Stimulated activated naive CD4-positive, alpha-beta T cell treated with Interleukin-2 at 50 U/mL for 16 hours (primary cell): Measurements from ENCODE around the gene SEMA4G.

Experiments
- DNase-seq: peaks from one replicate; lab custom pipeline; 2025; lab: John Stamatoyannopoulos, UW

SEMA4G gene

DNA sequence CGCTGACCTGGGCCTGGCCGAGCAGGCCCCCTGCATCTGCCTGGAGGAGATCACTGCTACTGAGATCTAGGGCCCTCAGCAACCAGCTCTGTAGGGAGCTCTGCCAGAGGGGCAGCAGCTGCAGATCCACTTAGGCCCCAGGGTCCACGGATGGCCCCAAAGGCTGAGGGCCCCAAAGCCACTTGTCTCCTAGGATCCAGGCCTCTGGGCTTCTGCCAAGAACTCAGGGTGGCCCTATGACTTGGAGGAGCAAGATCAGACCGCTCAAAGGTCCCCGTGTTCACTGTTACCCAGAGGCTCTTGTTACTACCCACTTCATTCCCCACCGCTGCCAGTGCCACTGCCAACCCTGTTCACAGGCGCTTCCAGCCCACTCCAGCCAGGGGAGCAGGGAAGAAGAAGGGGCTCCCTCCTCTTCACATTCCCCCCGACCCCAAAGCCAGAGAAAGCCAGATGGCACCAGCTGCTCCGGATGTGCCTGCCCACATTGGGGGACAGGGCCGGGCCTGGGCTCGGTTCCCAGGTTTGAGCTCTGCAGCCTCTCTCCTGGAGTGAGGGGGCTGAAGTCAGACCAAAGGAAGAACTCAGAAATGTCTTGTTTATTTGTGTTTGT lies 37.9 kb downstream of the SEMA4G start:
- no peak for DNase-seq

DNA sequence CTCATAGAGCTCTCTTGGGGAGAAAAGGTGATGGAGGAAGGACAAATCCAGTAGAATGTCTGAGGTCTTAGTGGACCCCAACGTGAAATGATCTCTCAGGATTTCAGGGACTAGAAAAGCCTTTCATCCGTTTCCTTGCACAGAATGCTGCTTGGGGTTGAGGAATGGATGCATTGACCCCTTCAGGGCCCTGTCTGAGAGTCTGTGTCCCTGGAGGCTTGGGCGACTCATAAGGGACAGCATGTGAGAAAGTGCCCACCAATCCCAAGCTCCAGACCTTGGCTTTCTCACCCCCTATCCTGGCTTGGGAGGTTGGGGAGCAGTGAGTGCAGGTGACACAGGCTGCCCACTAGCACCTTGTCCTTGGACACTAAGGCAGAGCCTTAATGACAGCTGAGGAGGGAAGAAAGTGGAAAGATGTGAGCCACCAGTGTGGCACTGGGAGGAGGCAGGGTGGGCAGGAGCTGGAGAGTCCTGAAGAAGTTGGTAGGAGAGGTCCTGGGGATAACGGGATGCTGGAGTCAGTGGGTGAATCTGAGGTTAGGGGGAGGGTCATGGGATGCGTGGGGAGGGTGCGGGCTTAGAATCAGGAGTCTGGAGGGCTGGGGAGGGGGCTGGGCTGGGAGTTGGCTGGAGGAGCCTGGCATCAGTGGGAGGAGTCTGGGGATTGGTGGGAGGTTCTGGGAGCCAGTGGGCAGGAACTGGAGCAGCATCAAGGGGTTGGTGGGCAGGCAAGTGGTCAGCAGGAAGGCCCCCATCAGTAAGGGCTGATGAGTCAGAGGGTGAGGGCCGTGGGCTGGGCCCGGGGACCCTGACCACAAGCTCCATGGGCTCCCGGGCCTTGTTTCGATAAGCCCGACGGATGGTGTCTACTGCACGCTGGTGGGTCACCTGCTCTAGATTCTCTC lies 38.9 kb downstream of the SEMA4G start:
- no peak for DNase-seq

- no peak for DNase-seq
Measured at GRCh38 chr10:101008823-101009423, 39.6 kb downstream of the SEMA4G start.

GRCh38 chr10:101010329-101010728 lies 41.0 kb downstream of the SEMA4G start:
- no peak for DNase-seq

GRCh38 chr10:101011517-101012423 lies 42.5 kb downstream of the SEMA4G start:
- DNase-seq, result no peak

- DNase-seq, result peak; percentile 78
Measured at GRCh38 chr10:101012525-101013364, 43.4 kb downstream of the SEMA4G start.

DNA sequence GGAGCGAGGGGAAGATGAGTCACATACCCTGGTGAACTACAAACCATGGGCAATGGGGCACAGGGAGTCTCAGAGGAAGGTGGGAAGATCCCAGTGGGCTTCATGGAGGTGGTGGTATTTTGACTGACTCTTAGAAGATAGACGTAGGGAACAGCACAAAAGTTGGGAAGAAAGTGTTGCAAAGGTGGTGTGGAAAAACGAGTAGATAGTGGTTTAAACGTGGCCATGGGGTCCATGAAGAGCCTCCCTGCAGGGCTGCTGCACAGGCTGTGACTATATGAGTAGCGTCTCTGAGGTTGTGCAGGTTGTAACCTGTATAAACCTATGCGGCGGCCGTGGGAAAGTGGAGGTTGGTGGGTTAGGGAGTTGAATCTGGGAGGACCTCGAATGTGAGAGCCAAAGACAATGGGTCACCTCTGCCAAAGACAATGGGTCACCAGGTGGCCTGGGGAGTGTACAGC lies 44.1 kb downstream of the SEMA4G start:
- DNase-seq, result no peak

DNA sequence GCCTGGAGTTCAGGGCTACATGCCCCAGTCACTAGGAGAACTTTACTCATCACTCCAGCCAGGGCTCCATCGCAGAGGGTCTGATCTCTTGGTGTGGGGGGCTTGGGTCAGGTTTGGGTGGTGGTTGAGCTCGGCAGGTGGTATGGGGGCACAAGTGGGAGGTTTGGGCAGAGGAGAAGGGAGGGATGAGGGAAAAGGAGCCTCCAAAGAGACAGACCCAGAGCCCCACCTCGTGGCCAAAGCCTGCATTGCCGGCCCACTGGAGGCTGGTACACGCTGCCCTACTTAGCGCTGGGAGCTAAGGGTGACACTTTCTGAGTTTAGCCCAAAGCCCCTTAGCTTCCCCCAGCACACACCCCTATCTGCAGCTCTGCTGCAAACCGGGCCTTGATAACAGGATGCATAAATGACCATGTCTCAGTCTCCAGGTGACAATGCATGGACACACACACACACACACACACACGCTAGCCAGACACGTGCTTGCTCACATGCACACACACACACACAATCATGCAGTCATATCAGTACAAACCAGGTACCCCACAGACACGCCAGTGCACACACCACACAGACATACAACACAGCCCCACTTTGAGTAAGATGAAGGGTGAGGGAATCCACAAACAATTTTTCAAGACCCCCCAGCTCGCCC lies 45.1 kb downstream of the SEMA4G start:
- DNase-seq, result peak; percentile 54

DNA sequence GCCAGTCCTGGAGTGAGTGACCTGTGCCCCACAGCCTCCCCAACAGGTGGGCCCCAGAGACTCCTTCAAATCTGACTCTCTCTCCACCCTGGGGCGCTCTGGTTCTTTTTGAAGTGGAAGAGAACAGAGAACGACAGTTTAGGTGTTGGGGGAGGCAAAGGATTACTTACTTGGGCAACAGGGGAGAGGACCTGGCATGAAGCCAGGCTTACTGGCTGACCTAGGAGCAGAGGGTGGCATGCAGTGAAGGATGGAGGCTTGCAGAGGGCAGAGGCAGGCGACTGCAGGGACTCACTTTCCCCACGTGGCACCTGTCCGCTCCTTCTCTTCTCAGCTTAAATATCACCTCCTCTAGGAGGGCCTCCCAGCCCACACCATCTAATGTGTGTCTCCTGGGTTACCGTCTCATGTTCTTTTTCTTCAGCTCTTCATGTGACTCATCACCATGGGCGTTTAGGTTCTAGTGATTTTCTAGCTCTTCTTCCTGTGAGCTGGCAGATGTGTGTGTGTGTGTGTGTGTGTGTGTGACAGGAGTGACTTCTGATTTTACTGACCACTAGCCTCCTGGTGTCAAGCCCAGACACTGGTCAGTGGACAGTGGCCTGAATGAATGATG lies 45.8 kb downstream of the SEMA4G start:
- no peak for DNase-seq

GRCh38 chr10:101015582-101015973 lies 46.3 kb downstream of the SEMA4G start:
- no peak for DNase-seq

DNA sequence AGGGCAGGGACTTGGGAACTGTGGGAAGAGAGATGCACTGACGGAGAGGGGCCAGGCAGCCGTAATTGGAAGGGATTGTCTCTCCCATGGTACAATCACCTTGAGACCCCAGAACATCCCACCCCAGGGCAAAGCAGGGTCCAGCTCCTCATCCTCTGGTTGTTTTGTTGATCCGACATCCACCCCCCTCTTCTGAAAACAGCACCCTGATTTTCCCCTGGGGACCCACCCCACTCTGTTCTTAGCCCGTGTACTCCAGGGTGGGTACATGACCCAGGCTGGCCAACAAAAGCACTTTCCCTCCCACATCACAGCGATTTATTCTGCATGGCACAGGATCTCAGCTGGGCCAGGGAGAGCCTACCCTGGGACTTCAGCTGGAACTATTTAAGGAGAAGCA lies 47.5 kb downstream of the SEMA4G start:
- DNase-seq, result no peak

DNA sequence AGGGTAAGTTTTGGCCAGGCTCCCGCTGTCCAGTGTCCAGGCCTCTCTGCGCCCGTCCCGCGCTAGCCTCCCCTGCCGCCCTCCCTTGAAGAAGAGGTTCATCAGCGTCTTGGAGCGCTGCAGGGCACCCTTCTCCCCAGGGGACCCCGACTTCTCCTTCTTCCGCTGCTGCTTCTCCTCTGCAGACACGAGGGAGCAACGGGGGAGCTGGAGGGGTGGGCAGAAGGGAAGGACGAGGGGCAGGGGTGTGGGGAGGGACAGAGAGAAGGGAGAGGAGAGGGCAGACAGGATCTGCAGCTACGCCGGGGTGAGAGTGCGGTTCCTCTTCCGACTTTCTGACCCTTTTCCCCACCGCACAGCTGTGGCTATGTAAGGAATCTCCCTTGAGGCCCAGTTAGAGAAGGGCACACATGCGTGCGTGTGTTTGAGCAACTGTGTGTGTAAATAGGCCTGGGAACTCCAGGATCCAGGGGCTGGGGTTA lies 48.9 kb downstream of the SEMA4G start:
- DNase-seq, result no peak

DNA sequence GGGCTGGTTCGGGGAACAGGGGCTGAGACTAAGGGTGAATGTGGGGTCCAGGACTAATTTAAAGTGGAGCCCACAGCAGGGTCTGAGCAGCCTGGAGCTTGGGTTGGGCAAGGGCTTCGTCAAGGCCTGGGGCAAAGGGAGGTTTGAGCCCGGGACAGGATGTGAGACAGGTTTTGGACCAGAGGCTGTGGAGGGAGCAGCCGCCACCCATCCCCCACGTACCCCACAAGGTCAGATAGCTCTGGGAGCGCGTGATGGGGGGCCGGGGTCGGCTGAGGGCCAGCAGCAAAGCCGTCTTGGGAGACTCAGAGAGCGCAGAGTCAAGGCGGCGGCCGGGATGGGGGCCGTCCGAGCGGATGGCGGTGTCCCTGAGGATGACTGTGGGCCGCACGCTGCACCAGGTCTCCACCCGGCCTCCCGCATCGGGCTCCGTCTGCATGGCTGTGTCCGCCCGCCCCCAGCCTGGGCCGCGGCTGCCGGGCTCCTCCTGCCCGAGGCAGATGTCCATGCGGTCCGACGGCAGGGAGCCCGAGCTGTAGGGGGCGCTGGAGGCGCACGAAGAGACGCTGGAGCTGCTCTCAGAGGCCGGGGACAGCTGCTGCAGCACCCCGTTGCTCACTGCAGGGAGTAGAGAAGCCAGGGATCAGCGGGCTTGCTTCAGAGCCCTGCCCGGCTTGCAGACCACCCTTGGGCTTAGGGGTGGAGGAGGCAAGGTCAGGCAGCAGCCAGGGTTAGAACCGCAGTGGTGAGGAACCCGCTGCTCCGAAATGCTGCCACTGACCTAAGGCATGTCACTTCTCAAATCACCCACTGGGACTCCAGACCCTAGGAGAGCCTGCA lies 49.5 kb downstream of the SEMA4G start:
- peak; percentile 58 for DNase-seq
